H1 (cell line): ENCODE results near the gene STAT5A. TPM values are rescaled to one million over a fixed set of nuclear protein-coding genes. Genes with fewer than 3 reads are reported as not detected.

Source experiments
- CTCF ChIA-PET: fragments of 300-600 bp; sonication (Branson Sonifier 250); formaldehyde crosslinking; loops from one replicate; lab custom pipeline; 2021; ENCODE audit not compliant: partially characterized antibody; lab: Charles Lee
- POLR2A ChIA-PET: fragments of 300-600 bp; sonication (Branson Sonifier 250); formaldehyde crosslinking; loops from one replicate; lab custom pipeline; 2021; ENCODE audit warnings: inconsistent platforms; ENCODE audit not compliant: partially characterized antibody; lab: Charles Lee
- DNase-seq, 2 experiments: peaks; one replicate each; pipeline versions ENCODE4 v3.0.0 to v3.0.0-alpha.2; 2010 to 2022; ENCODE audit warnings: low spot score in 2 of 2, low read depth in 1 of 2, mixed read lengths in 1 of 2
- FAIRE-seq: peaks from 2 replicates; lab custom pipeline; 2011; peaks lifted over from hg19 to GRCh38; lab: Jason Lieb, UNC
- H2AFZ ChIP-seq: 2 replicates; pipeline ENCODE4 v1.8.1; 2012; ENCODE audit warnings: low read length, inconsistent platforms
- H2AK5ac ChIP-seq: 2 replicates; pipeline ENCODE4 v1.6.1; 2013; ENCODE audit warnings: low read depth, low read length
- H2BK120ac ChIP-seq: replicated peaks from 2 replicates; pipeline ENCODE3; 2013; ENCODE audit warnings: low read depth, low read length, inconsistent platforms
- H2BK12ac ChIP-seq: 2 replicates; pipeline ENCODE4 v1.6.1; 2013; ENCODE audit warnings: low read depth, low read length
- H2BK15ac ChIP-seq: 2 replicates; pipeline ENCODE4 v1.6.1; 2013; ENCODE audit warnings: low read length
- H2BK20ac ChIP-seq: 2 replicates; pipeline ENCODE4 v1.6.1; 2013; ENCODE audit warnings: low read length
- H2BK5ac ChIP-seq: 2 replicates; pipeline ENCODE4 v1.6.1; 2013; ENCODE audit warnings: low read depth, low read length
- H3K14ac ChIP-seq: 2 replicates; pipeline ENCODE4 v1.6.1; 2013; ENCODE audit warnings: inconsistent platforms; ENCODE audit not compliant: insufficient read length
- H3K18ac ChIP-seq: 2 replicates; pipeline ENCODE4 v1.6.1; 2013; ENCODE audit warnings: low read length; ENCODE audit errors: extremely low read depth
- H3K23ac ChIP-seq: 2 replicates; pipeline ENCODE4 v1.6.1; 2013; ENCODE audit warnings: inconsistent platforms; ENCODE audit not compliant: insufficient read length
- H3K23me2 ChIP-seq: 2 replicates; pipeline ENCODE4 v1.6.1; 2013; ENCODE audit warnings: low read depth, low read length
- H3K27ac ChIP-seq: 2 replicates; pipeline ENCODE4 v1.6.1; 2011; ENCODE audit warnings: low read depth, low read length, inconsistent platforms
- H3K27me3 ChIP-seq, 4 experiments: replicated peaks in 1 of 4; 1 replicate in 1 of 4; 2 replicates in 3 of 4; pipeline versions ENCODE4 v1.6.1 to v1.8.1; 2011 to 2013; ENCODE audit warnings: low read length in 3 of 4, mild to moderate bottlenecking in 3 of 4, inconsistent platforms in 2 of 4, mixed read lengths in 2 of 4, moderate library complexity in 1 of 4; ENCODE audit not compliant: control insufficient read depth in 3 of 4, insufficient read depth in 3 of 4; ENCODE audit errors: extremely low read depth in 1 of 4
- H3K36me3 ChIP-seq, 4 experiments: 2 replicates each; pipeline versions ENCODE4 v1.6.1 to v1.8.1; 2011 to 2013; ENCODE audit warnings: mild to moderate bottlenecking in 4 of 4, low read length in 3 of 4, moderate library complexity in 2 of 4, control low read depth in 1 of 4, inconsistent platforms in 1 of 4; ENCODE audit not compliant: insufficient read depth in 4 of 4, control insufficient read depth in 2 of 4
- H3K4ac ChIP-seq: replicated peaks from 2 replicates; pipeline ENCODE3; 2013; ENCODE audit warnings: low read length, low read depth, mixed read lengths, inconsistent platforms; ENCODE audit not compliant: insufficient read length
- H3K4me1 ChIP-seq, 4 experiments: replicated peaks in 1 of 4; 1 replicate in 1 of 4; 2 replicates in 3 of 4; pipeline versions ENCODE4 v1.6.1 to v1.8.1; 2011 to 2013; ENCODE audit warnings: low read length in 3 of 4, inconsistent platforms in 2 of 4, mixed read lengths in 1 of 4; ENCODE audit not compliant: insufficient read depth in 4 of 4, control insufficient read depth in 3 of 4
- H3K4me2 ChIP-seq, 2 experiments: 2 replicates each; pipeline versions ENCODE4 v1.6.1 to v1.8.1; 2011 to 2013; ENCODE audit warnings: low read depth in 2 of 2, low read length in 2 of 2, control low read depth in 1 of 2, inconsistent platforms in 1 of 2, mild to moderate bottlenecking in 1 of 2; ENCODE audit not compliant: insufficient read depth in 1 of 2
- H3K4me3 ChIP-seq, 4 experiments: fragments of 200-600, 300-600 bp in 1 of 4; sonication (generic), shearing (Covaris generic), sonication (Bioruptor Twin) in 1 of 4; 2 replicates each; pipeline versions ENCODE4 v1.5.1 to v1.8.1; 2011 to 2016; ENCODE audit warnings: low read length in 4 of 4, low read depth in 3 of 4, control low read depth in 2 of 4, inconsistent platforms in 2 of 4, mild to moderate bottlenecking in 2 of 4, mixed read lengths in 1 of 4, moderate library complexity in 1 of 4; ENCODE audit not compliant: insufficient read depth in 2 of 4; ENCODE audit errors: extremely low read depth in 1 of 4
- H3K56ac ChIP-seq: replicated peaks from 2 replicates; pipeline ENCODE3; 2013; ENCODE audit warnings: low read depth, mild to moderate bottlenecking, mixed read lengths, low read length, inconsistent platforms; ENCODE audit not compliant: insufficient read length
- H3K79me1 ChIP-seq: 2 replicates; pipeline ENCODE4 v1.6.1; 2013; ENCODE audit warnings: low read depth, low read length, control low read depth
- H3K79me2 ChIP-seq, 2 experiments: 2 replicates each; pipeline versions ENCODE4 v1.6.1 to v1.8.1; 2012 to 2013; ENCODE audit warnings: low read length in 2 of 2, mild to moderate bottlenecking in 2 of 2, inconsistent platforms in 1 of 2; ENCODE audit not compliant: insufficient read depth in 2 of 2, control insufficient read depth in 1 of 2
- H3K9ac ChIP-seq, 4 experiments: replicated peaks in 1 of 4; 1 replicate in 1 of 4; 2 replicates in 3 of 4; pipeline versions ENCODE4 v1.6.1 to v1.8.1; 2011 to 2013; ENCODE audit warnings: low read depth in 3 of 4, low read length in 3 of 4, control low read depth in 2 of 4, mild to moderate bottlenecking in 2 of 4, moderate library complexity in 2 of 4, inconsistent platforms in 1 of 4; ENCODE audit errors: extremely low read depth in 1 of 4
- H3K9me3 ChIP-seq, 2 experiments: 2 replicates each; pipeline versions ENCODE4 v1.6.1 to v1.8.1; 2012 to 2013; ENCODE audit warnings: mild to moderate bottlenecking in 2 of 2, moderate library complexity in 2 of 2, control low read depth in 1 of 2, inconsistent platforms in 1 of 2, low read depth in 1 of 2, low read length in 1 of 2, mixed read lengths in 1 of 2; ENCODE audit not compliant: insufficient read depth in 2 of 2
- H4K20me1 ChIP-seq, 2 experiments: replicated peaks in 1 of 2; 2 replicates each; pipeline versions ENCODE3 to v1.8.1; 2011 to 2013; ENCODE audit warnings: inconsistent platforms in 2 of 2, low read length in 2 of 2, mild to moderate bottlenecking in 1 of 2; ENCODE audit not compliant: insufficient read depth in 2 of 2, control insufficient read depth in 1 of 2
- H4K5ac ChIP-seq: 2 replicates; pipeline ENCODE4 v1.6.1; 2013; ENCODE audit warnings: low read length, low read depth, mixed read lengths, inconsistent platforms; ENCODE audit not compliant: insufficient read length
- H4K8ac ChIP-seq: 2 replicates; pipeline ENCODE4 v1.8.0; 2013; ENCODE audit warnings: mild to moderate bottlenecking, moderate library complexity, low read length, inconsistent platforms; ENCODE audit not compliant: insufficient read depth; ENCODE audit errors: extremely low read depth
- H4K91ac ChIP-seq: replicated peaks from 2 replicates; pipeline ENCODE3; 2013; ENCODE audit warnings: low read length, mixed read lengths, inconsistent platforms; ENCODE audit not compliant: insufficient read length
- CHD1 ChIP-seq: IDR thresholded peaks from 2 replicates; pipeline ENCODE4 v1.6.1; 2012; ENCODE audit warnings: low read depth, low read length, improper control_type of control experiment
- SIN3A ChIP-seq, 2 experiments: IDR thresholded peaks in 1 of 2; conservative IDR thresholded peaks in 1 of 2; 2 replicates each; pipeline ENCODE4 v1.6.1; 2011 to 2012; ENCODE audit warnings: low read length in 2 of 2, improper control_type of control experiment in 1 of 2, low read depth in 1 of 2, mild to moderate bottlenecking in 1 of 2
- SIX5 ChIP-seq: IDR thresholded peaks from 2 replicates; pipeline ENCODE4 v1.6.1; 2011; ENCODE audit warnings: mild to moderate bottlenecking, low read depth, low read length
- SP2 ChIP-seq: IDR thresholded peaks from 2 replicates; pipeline ENCODE4 v1.6.1; 2012; ENCODE audit warnings: mild to moderate bottlenecking, low read length, inconsistent platforms
- WGBS, 2 experiments: shearing (Covaris generic) in 1 of 2; methylation state at CpG; one replicate each; pipeline versions ENCODE4 v1.1.6 to v1.1.7; 2013 to 2015; ENCODE audit warnings: low lambda C conversion rate in 2 of 2, mixed read lengths in 2 of 2, inconsistent platforms in 1 of 2, low coverage in 1 of 2, missing lambda C conversion rate in 1 of 2; ENCODE audit not compliant: insufficient replicate concordance in 2 of 2, insufficient coverage in 1 of 2, insufficient read length in 1 of 2; ENCODE audit errors: extremely low coverage in 1 of 2, missing lambda C conversion rate in 1 of 2; 5-methylcytosine and 5-hydroxymethylcytosine counted together
- polyA plus RNA-seq, 7 experiments: library from polyadenylated mRNA; depleted of rRNA in 3 of 7; stranded (reverse) in 5 of 7; unstranded in 2 of 7; fragments of >200 nt in 5 of 7; fragments of 200-250 nt in 2 of 7; gene quantifications; 1 replicate in 5 of 7; 2 replicates in 1 of 7; 4 replicates in 1 of 7; pipeline versions ENCODE4 v1.2.1 to v1.2.3, GENCODE V29; 2011 to 2013; ENCODE audit warnings: missing spikeins in 2 of 7, mixed read lengths in 2 of 7
- total RNA-seq: library from RNA; stranded (reverse); fragmentation: NEBNext Ultra II Directional; extraction: Animal tissue kit (Norgen Biotek cat#: 25700); gene quantifications from 2 replicates; pipeline ENCODE4 v1.2.1, GENCODE V29; 2021

Gene STAT5A
- total and polyA plus RNA-seq, 2 of the 8 experiments (the other 6 are each of a cell fraction or from before 2014, with no cell fraction given): 4.2 to 5.4 TPM

DNA sequence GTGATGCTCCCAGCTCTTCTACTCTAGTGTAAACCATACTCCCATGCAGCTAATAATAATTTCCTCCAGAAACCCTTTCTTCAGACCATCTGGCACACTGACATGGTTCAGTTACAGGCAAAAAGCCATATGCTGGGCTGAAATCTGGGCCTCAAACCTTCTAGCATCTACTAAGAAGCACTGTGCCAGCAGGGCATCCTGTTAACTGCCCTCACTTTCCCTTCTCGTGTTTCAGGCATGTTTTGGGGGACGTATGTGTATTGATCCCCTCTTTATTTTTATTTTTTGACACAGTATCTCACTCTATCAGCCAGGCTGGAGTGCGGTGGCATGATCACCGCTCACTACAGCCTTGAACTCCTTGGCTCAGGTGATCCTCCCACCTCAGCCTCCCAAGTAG, 33.3 kb downstream of the STAT5A start:
- Histone ChIP-seq H3K56ac (no peak overlapping the region), H4K5ac (no peak overlapping the region), H2AK5ac (no peak overlapping the region), H4K8ac (no peak overlapping the region), H3K14ac (no peak overlapping the region), H3K9me3 (no peaks in the 10 kb centered on the region), H3K4ac (no peak overlapping the region), H2BK15ac (no peak overlapping the region), H3K4me2 (no peak overlapping the region), H4K20me1 (peaks cover 0 to 4% of the 10 kb centered on the region in 2 experiments), H2BK5ac (no peak overlapping the region), H3K4me1 (peaks cover 0 to 5% (median 2%) of the 10 kb centered on the region in 4 experiments; a peak in 3 of 7 replicates), H4K91ac (no peak overlapping the region), H3K4me3 (no peak overlapping the region), H2AFZ (no peak overlapping the region), H2BK120ac (no peak overlapping the region), H3K9ac (no peak overlapping the region), H3K79me2 (no peaks in the 10 kb centered on the region), H3K27me3 (no peaks in the 10 kb centered on the region), H3K18ac (no peak overlapping the region), H3K23me2 (no peaks in the 10 kb centered on the region), H3K36me3 (peaks cover 17 to 58% (median 51%) of the 10 kb centered on the region in 4 experiments), H3K79me1 (no peaks in the 10 kb centered on the region; the same call in 1 of the 2 replicates), H3K27ac (no peak overlapping the region), H3K23ac (no peak overlapping the region), H2BK20ac (no peak overlapping the region), H2BK12ac (no peak overlapping the region)
- no peak for DNase-seq
- ChIA-PET POLR2A (interaction anchor here (1.0 to 1.8 kb wide), 3 partner anchors 67 to 81 kb away, joined by 3 to 4 read pairs (median 4); partner anchors contain the start of gene STAT3), CTCF (interaction anchor here (0.7 to 24.6 kb wide), 18 partner anchors 9 to 206 kb away, joined by 3 to 542 read pairs (median 4); no protein-coding TSS in a partner anchor)
- 86% methylated on average over 4 of the region's 4 CpGs; no CpG with 5 or more reads in 1 of the 2 experiments for WGBS, 2 experiments
- no peak for FAIRE-seq
- no peak for TF ChIP-seq SP2
- no peak for TF ChIP-seq SIX5
- no peak for TF ChIP-seq SIN3A (conservative IDR thresholded peaks at IDR 0.05 in 1 of 2, IDR thresholded peaks at IDR 0.05 in 1 of 2; ENCODE audit: low read depth in 1 of 2, low read length in 2 of 2)
- no peak for TF ChIP-seq CHD1
